Loucy (cell line): Measurements from ENCODE around the gene ZNF438.

Experiments used
- H2AFZ ChIP-seq: fragments of 200-600 bp; sonication (generic); 2 replicates; pipeline ENCODE4 v1.6.0; 2016; ENCODE audit warnings: antibody characterized with exemption, mild to moderate bottlenecking, low read length, moderate library complexity
- H3F3A ChIP-seq: fragments of 200-600 bp; 2 replicates; pipeline ENCODE4 v1.6.0; 2016; ENCODE audit warnings: antibody characterized with exemption, low read depth, mild to moderate bottlenecking
- H3K27me3 ChIP-seq: fragments of 200-600 bp; sonication (generic); 2 replicates; pipeline ENCODE4 v1.6.1; 2014; ENCODE audit warnings: low read length, mild to moderate bottlenecking; ENCODE audit not compliant: insufficient read depth, poor library complexity, severe bottlenecking
- H3K36me3 ChIP-seq: fragments of 200-600 bp; sonication (generic); 2 replicates; pipeline ENCODE4 v1.6.1; 2016; ENCODE audit warnings: low read length; ENCODE audit not compliant: insufficient read depth
- H3K4me1 ChIP-seq: fragments of 200-600 bp; sonication (generic); 2 replicates; pipeline ENCODE4 v1.5.1; 2014; ENCODE audit warnings: low read length, mild to moderate bottlenecking; ENCODE audit not compliant: insufficient read depth, poor library complexity, severe bottlenecking
- H3K4me2 ChIP-seq: fragments of 200-600 bp; sonication (generic); 2 replicates; pipeline ENCODE4 v1.6.0; 2014; ENCODE audit warnings: antibody characterized with exemption, low read length, low read depth, mild to moderate bottlenecking; ENCODE audit not compliant: poor library complexity, severe bottlenecking
- H3K4me3 ChIP-seq: fragments of 200-600 bp; sonication (generic); 2 replicates; pipeline ENCODE4 v1.5.1; 2014; ENCODE audit warnings: low read length, mild to moderate bottlenecking, mixed read lengths; ENCODE audit not compliant: poor library complexity, severe bottlenecking
- H3K79me2 ChIP-seq: fragments of 200-600 bp; sonication (generic); 2 replicates; pipeline ENCODE4 v1.6.1; 2014; ENCODE audit warnings: low read length; ENCODE audit not compliant: insufficient read depth
- H3K9ac ChIP-seq: fragments of 200-600 bp; sonication (generic); 2 replicates; pipeline ENCODE4 v1.6.0; 2014; ENCODE audit warnings: mild to moderate bottlenecking, low read depth, low read length, moderate library complexity; ENCODE audit not compliant: poor library complexity, severe bottlenecking
- H3K9me2 ChIP-seq: fragments of 200-600 bp; sonication (generic); replicated peaks from 2 replicates; pipeline ENCODE4 v1.6.1; 2016; ENCODE audit warnings: low read depth, low read length, mixed read lengths
- H3K9me3 ChIP-seq: fragments of 200-600 bp; sonication (generic); 2 replicates; pipeline ENCODE4 v1.6.1; 2014; ENCODE audit warnings: mild to moderate bottlenecking, antibody characterized with exemption, low read length, low read depth; ENCODE audit not compliant: insufficient read depth
- H4K20me1 ChIP-seq: fragments of 200-600 bp; sonication (generic); 2 replicates; pipeline ENCODE4 v1.6.0; 2014; ENCODE audit warnings: antibody characterized with exemption, low read length, mild to moderate bottlenecking; ENCODE audit not compliant: insufficient read depth, poor library complexity, severe bottlenecking
- CTCF ChIP-seq: fragments of 200-600 bp; sonication (generic); conservative IDR thresholded peaks from 2 replicates; pipeline ENCODE4 v1.5.1; 2014; ENCODE audit warnings: mild to moderate bottlenecking, antibody characterized with exemption, low read length
- EZH2phosphoT487 ChIP-seq: fragments of 200-600 bp; IDR thresholded peaks from 2 replicates; pipeline ENCODE4 v1.6.1; 2018; ENCODE audit warnings: antibody characterized with exemption, mild to moderate bottlenecking, moderate library complexity, borderline replicate concordance

The ZNF438 gene

GRCh38 chr10:30855131-30855530, 176.5 kb downstream of the ZNF438 start:
- no peaks in the 10 kb centered on the region for H4K20me1 ChIP-seq
- H2AFZ ChIP-seq: no peak overlapping the region
- H3K4me1 ChIP-seq: peaks cover 1% of the 10 kb centered on the region
- no peak overlapping the region for H3K4me2 ChIP-seq
- no peak overlapping the region for H3K4me3 ChIP-seq
- TF ChIP-seq CTCF (no peak), EZH2phosphoT487 (no peak)
- no peaks in the 10 kb centered on the region for H3K9me3 ChIP-seq
- H3K9ac ChIP-seq: no peak overlapping the region
- no peaks in the 10 kb centered on the region for H3K36me3 ChIP-seq
- no peaks in the 10 kb centered on the region for H3K27me3 ChIP-seq
- no peaks in the 10 kb centered on the region for H3F3A ChIP-seq
- H3K9me2 ChIP-seq: no peaks in the 10 kb centered on the region
- H3K79me2 ChIP-seq: no peaks in the 10 kb centered on the region

- Histone ChIP-seq H3K4me2 (no peak overlapping the region), H3K27me3 (no peaks in the 10 kb centered on the region), H3F3A (no peaks in the 10 kb centered on the region), H3K36me3 (no peaks in the 10 kb centered on the region), H3K9me3 (no peaks in the 10 kb centered on the region), H3K79me2 (no peaks in the 10 kb centered on the region), H3K4me1 (no peaks in the 10 kb centered on the region), H4K20me1 (no peaks in the 10 kb centered on the region), H3K9ac (no peak overlapping the region), H2AFZ (no peak overlapping the region), H3K4me3 (no peak overlapping the region), H3K9me2 (no peaks in the 10 kb centered on the region)
- TF ChIP-seq EZH2phosphoT487: no peak
- no peak for TF ChIP-seq CTCF
Observed at GRCh38 chr10:30854656-30855055, 177.0 kb downstream of the ZNF438 start.

- H3K4me2 ChIP-seq: no peak overlapping the region
- H3K9me3 ChIP-seq: no peaks in the 10 kb centered on the region
- no peaks in the 10 kb centered on the region for H3K79me2 ChIP-seq
- H3K36me3 ChIP-seq: no peaks in the 10 kb centered on the region
- H3F3A ChIP-seq: no peaks in the 10 kb centered on the region
- no peak overlapping the region for H3K4me3 ChIP-seq
- TF ChIP-seq CTCF: no peak
- TF ChIP-seq EZH2phosphoT487: no peak
- H3K4me1 ChIP-seq: no peaks in the 10 kb centered on the region
- no peaks in the 10 kb centered on the region for H3K9me2 ChIP-seq
- H3K27me3 ChIP-seq: no peaks in the 10 kb centered on the region
- no peak overlapping the region for H3K9ac ChIP-seq
- H2AFZ ChIP-seq: no peak overlapping the region
- H4K20me1 ChIP-seq: no peaks in the 10 kb centered on the region
Observed at GRCh38 chr10:30853066-30853465, 178.6 kb downstream of the ZNF438 start.
